Measurements from ENCODE around the gene ATM. TPM values are rescaled to one million over a fixed set of nuclear protein-coding genes. Genes with fewer than 3 reads are reported as not detected.

Gene ATM
- total and polyA plus RNA-seq, 2 donors (not counting 3 experiments of a cell fraction or from before 2014, with no cell fraction given): 11.8 to 49.7 TPM

- Histone ChIP-seq H3K9me3 (replicated peaks; ENCODE audit: control insufficient read depth, insufficient read depth, low read length) (no peaks in the 10 kb centered on the region), H3K4me1 (ENCODE audit: control insufficient read depth, extremely low read depth, insufficient read depth, low read length) (peaks cover 11% of the 10 kb centered on the region), H2AFZ (ENCODE audit: low read depth, low read length) (no peak overlapping the region), H3K9me1 (replicated peaks; ENCODE audit: control insufficient read depth, extremely low read depth, insufficient read depth, low read length) (no peaks in the 10 kb centered on the region), H3K36me3 (ENCODE audit: control insufficient read depth in 2 of 2, extremely low read depth in 1 of 2, insufficient read depth in 2 of 2, low read length in 2 of 2) (peaks cover 0 to 2% of the 10 kb centered on the region in 2 experiments), H3K4me2 (ENCODE audit: insufficient read depth, low read length) (no peak overlapping the region), H3K9ac (replicated peaks; ENCODE audit: extremely low read depth, insufficient read depth, low read length) (no peak overlapping the region), H3K27me3 (ENCODE audit: control insufficient read depth in 2 of 2, insufficient read depth in 2 of 2, low read length in 2 of 2) (no peaks in the 10 kb centered on the region), H3K27ac (ENCODE audit: insufficient read depth, low read depth, low read length) (no peak overlapping the region), H4K20me1 (replicated peaks; ENCODE audit: control insufficient read depth, extremely low read depth, insufficient read depth, low read length) (peaks cover 4% of the 10 kb centered on the region), H3K4me3 (replicated peaks in 1 of 3; ENCODE audit: insufficient read depth in 1 of 3, low read depth in 1 of 3, low read length in 3 of 3) (no peak overlapping the region), H3K79me2 (ENCODE audit: control insufficient read depth, insufficient read depth, low read length) (peaks cover 80% of the 10 kb centered on the region)
- TF ChIP-seq MYC (IDR thresholded peaks at IDR 0.05; ENCODE audit: low read depth, low read length) (no peak), FOS (IDR thresholded peaks at IDR 0.05; ENCODE audit: borderline replicate concordance, insufficient read depth, low read length) (peak; percentile 25), JUN (IDR thresholded peaks at IDR 0.05; ENCODE audit: borderline replicate concordance, insufficient read depth, insufficient read length, low read depth) (no peak), EZH2 (IDR thresholded peaks at IDR 0.05; ENCODE audit: borderline replicate concordance, low read depth, low read length, severe bottlenecking) (no peak)
- POLR2A ChIA-PET: no interaction called here
- dilution Hi-C loops (cut with MboI; ENCODE audit: extremely low pct_ligation_motif_present, low sequenced_read_pairs) (no loop called here), intact Hi-C loops (cut with micrococcal nuclease) (no loop called here)
- BruUV-seq (replicated peaks): no TSS peak
- CTCF ChIA-PET: interaction anchor here (1.5 kb wide), 1 partner anchor 27 kb away, joined by 5 read pairs; no protein-coding TSS in a partner anchor
- DNase-seq (ENCODE audit: low read depth, low spot score) (no peak), FAIRE-seq (no peak)
Observed at GRCh38 chr11:108218455-108218854, 4.4 kb upstream of the ATM start.

GRCh38 chr11:108218912-108219783 is 3.7 kb upstream of the ATM start:
- no TSS peak for BruUV-seq (replicated peaks)
- no peak overlapping the region for H3K4me2 ChIP-seq (ENCODE audit: insufficient read depth, low read length)
- H3K4me1 ChIP-seq (ENCODE audit: control insufficient read depth, extremely low read depth, insufficient read depth, low read length): peaks cover 18% of the 10 kb centered on the region
- H3K9ac ChIP-seq (replicated peaks; ENCODE audit: extremely low read depth, insufficient read depth, low read length): no peak overlapping the region
- FAIRE-seq (no peak), DNase-seq (ENCODE audit: low read depth, low spot score) (no peak)
- no peaks in the 10 kb centered on the region for H3K9me1 ChIP-seq (replicated peaks; ENCODE audit: control insufficient read depth, extremely low read depth, insufficient read depth, low read length)
- TF ChIP-seq POLR2AphosphoS5 (IDR thresholded peaks at IDR 0.05; ENCODE audit: insufficient read depth, low read depth, low read length) (no peak), EZH2 (IDR thresholded peaks at IDR 0.05; ENCODE audit: borderline replicate concordance, low read depth, low read length, severe bottlenecking) (no peak), GATA2 (IDR thresholded peaks at IDR 0.05; ENCODE audit: insufficient read depth, insufficient read length, low read depth, low read length) (no peak), MYC (IDR thresholded peaks at IDR 0.05; ENCODE audit: low read depth, low read length) (no peak), FOS (IDR thresholded peaks at IDR 0.05; ENCODE audit: borderline replicate concordance, insufficient read depth, low read length) (no peak), POLR2A (IDR thresholded peaks at IDR 0.05; ENCODE audit: low read depth, low read length) (no peak), JUN (IDR thresholded peaks at IDR 0.05; ENCODE audit: borderline replicate concordance, insufficient read depth, insufficient read length, low read depth) (no peak), CTCF (IDR thresholded peaks at IDR 0.05; ENCODE audit: extremely low read depth in 1 of 2, insufficient read depth in 1 of 2, low read depth in 1 of 2, low read length in 2 of 2) (no peak)
- TF ChIP-seq, protein P1, sequence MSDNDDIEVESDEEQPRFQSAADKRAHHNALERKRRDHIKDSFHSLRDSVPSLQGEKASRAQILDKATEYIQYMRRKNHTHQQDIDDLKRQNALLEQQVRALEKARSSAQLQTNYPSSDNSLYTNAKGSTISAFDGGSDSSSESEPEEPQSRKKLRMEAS (IDR thresholded peaks at IDR 0.05; ENCODE audit: insufficient read depth, insufficient read length): no peak
- peaks cover 4% of the 10 kb centered on the region for H4K20me1 ChIP-seq (replicated peaks; ENCODE audit: control insufficient read depth, extremely low read depth, insufficient read depth, low read length)
- no peaks in the 10 kb centered on the region for H3K27me3 ChIP-seq (ENCODE audit: control insufficient read depth in 2 of 2, insufficient read depth in 2 of 2, low read length in 2 of 2)
- H3K36me3 ChIP-seq (ENCODE audit: control insufficient read depth in 2 of 2, extremely low read depth in 1 of 2, insufficient read depth in 2 of 2, low read length in 2 of 2): no peaks in the 10 kb centered on the region
- H3K9me3 ChIP-seq (replicated peaks; ENCODE audit: control insufficient read depth, insufficient read depth, low read length): no peaks in the 10 kb centered on the region
- peaks cover 80% of the 10 kb centered on the region for H3K79me2 ChIP-seq (ENCODE audit: control insufficient read depth, insufficient read depth, low read length)
- H2AFZ ChIP-seq (ENCODE audit: low read depth, low read length): no peak overlapping the region
- dilution Hi-C loops (cut with MboI; ENCODE audit: extremely low pct_ligation_motif_present, low sequenced_read_pairs) (no loop called here), intact Hi-C loops (cut with micrococcal nuclease) (no loop called here)
- ChIA-PET POLR2A (no interaction called here), CTCF (interaction anchor here (1.5 kb wide), 1 partner anchor 26 kb away, joined by 5 read pairs; no protein-coding TSS in a partner anchor)
- no peak overlapping the region for H3K4me3 ChIP-seq (replicated peaks in 1 of 3; ENCODE audit: insufficient read depth in 1 of 3, low read depth in 1 of 3, low read length in 3 of 3)
- H3K27ac ChIP-seq (ENCODE audit: insufficient read depth, low read depth, low read length): no peak overlapping the region
